Lower leg skin (tissue), 4 donors: ENCODE data around the gene ASPN. TPM values are rescaled to one million over a fixed set of nuclear protein-coding genes. Genes with fewer than 3 reads are reported as not detected.

ENCODE experiments used
- DNase-seq, 2 donors: peaks; one replicate each; pipeline ENCODE4 v3.0.0-alpha.2; 2019; ENCODE audit warnings: low spot score in 2 of 2
- H3K4me3 ChIP-seq: fragments of 200-600 bp; sonication (generic); 2 replicates; pipeline ENCODE4 v1.5.1; 2017; ENCODE audit warnings: mild to moderate bottlenecking, low read depth; ENCODE audit not compliant: poor library complexity, severe bottlenecking
- POLR2A ChIP-seq, 2 donors: fragments of 450-650 bp; IDR thresholded peaks; one replicate each; pipeline ENCODE4 v1.6.1; 2016 to 2017; ENCODE audit warnings: antibody characterized with exemption in 2 of 2, mild to moderate bottlenecking in 1 of 2, moderate library complexity in 1 of 2
- WGBS, 2 donors: methylation state at CpG; one replicate each; pipeline ENCODE4 v1.1.5; 2018; 5-methylcytosine and 5-hydroxymethylcytosine counted together
- intact Hi-C: fragments of 100-400 bp; cut with DNase I; formaldehyde crosslinking; loops from one replicate; pipeline ENCODE4 v1.15.0; 2023; ENCODE audit warnings: low total_unique reads
- total RNA-seq, 4 donors: library from RNA; depleted of rRNA; stranded (reverse); fragments of >200 nt; gene quantifications; one replicate each; pipeline ENCODE4 v1.1.0, GENCODE V29; 2016
- TF ChIP-seq, protein P1 (sequence below), 3 donors: fragments of 450-650 bp; IDR thresholded peaks; one replicate each; pipeline ENCODE4 v1.5.1; 2016; ENCODE audit warnings: antibody characterized with exemption in 3 of 3, mild to moderate bottlenecking in 3 of 3, moderate library complexity in 2 of 3

The ASPN gene
- total RNA-seq, 4 donors from 2014 or later: 3.0 to 9.1 (median 5.7) TPM

DNA sequence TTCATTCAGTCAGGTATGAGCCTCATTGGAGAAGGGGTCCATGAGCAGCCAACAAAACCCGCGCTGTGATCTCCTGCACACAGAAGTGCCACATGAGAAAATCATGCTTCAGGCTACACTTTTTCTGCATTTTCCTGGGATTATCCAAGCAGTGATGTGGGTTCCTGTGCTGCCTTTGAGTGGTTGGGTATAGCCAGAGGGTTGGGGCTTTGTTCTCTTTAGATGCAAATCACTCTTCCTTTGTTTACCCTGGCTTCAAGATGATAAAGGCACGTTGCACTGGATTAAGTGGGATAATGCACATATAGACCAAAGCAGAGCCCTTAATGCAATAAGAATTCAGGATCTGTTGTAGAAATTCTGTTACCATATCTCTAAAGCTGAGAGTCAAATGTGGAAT, 34.7 kb upstream of the ASPN start:
- WGBS, 2 donors: 81% methylated on average over 3 of the region's 3 CpGs
- no peak for DNase-seq
- TF ChIP-seq, protein P1, sequence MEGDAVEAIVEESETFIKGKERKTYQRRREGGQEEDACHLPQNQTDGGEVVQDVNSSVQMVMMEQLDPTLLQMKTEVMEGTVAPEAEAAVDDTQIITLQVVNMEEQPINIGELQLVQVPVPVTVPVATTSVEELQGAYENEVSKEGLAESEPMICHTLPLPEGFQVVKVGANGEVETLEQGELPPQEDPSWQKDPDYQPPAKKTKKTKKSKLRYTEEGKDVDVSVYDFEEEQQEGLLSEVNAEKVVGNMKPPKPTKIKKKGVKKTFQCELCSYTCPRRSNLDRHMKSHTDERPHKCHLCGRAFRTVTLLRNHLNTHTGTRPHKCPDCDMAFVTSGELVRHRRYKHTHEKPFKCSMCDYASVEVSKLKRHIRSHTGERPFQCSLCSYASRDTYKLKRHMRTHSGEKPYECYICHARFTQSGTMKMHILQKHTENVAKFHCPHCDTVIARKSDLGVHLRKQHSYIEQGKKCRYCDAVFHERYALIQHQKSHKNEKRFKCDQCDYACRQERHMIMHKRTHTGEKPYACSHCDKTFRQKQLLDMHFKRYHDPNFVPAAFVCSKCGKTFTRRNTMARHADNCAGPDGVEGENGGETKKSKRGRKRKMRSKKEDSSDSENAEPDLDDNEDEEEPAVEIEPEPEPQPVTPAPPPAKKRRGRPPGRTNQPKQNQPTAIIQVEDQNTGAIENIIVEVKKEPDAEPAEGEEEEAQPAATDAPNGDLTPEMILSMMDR (IDR thresholded peaks at IDR 0.05): no peak
- TF ChIP-seq POLR2A (IDR thresholded peaks at IDR 0.05): no peak
- no peak overlapping the region for H3K4me3 ChIP-seq
- intact Hi-C loops: no loop called here

- no peak for TF ChIP-seq POLR2A (IDR thresholded peaks at IDR 0.05)
- TF ChIP-seq, protein P1 (IDR thresholded peaks at IDR 0.05): no peak
- intact Hi-C loops: no loop called here
- WGBS, 2 donors: 82 to 83% methylated on average over 1 of the region's 1 CpG
- no peak overlapping the region for H3K4me3 ChIP-seq
- DNase-seq: no peak
Observed at GRCh38 chr9:92516521-92516920, 34.2 kb upstream of the ASPN start.

- TF ChIP-seq, protein P1 (IDR thresholded peaks at IDR 0.05): no peak
- no peak for TF ChIP-seq POLR2A (IDR thresholded peaks at IDR 0.05)
- 90 to 95% methylated on average over 10 of the region's 10 CpGs for WGBS, 2 donors
- DNase-seq: no peak
- intact Hi-C loops: no loop called here
- no peak overlapping the region for H3K4me3 ChIP-seq
Observed at GRCh38 chr9:92514635-92515034, 32.3 kb upstream of the ASPN start.

DNA sequence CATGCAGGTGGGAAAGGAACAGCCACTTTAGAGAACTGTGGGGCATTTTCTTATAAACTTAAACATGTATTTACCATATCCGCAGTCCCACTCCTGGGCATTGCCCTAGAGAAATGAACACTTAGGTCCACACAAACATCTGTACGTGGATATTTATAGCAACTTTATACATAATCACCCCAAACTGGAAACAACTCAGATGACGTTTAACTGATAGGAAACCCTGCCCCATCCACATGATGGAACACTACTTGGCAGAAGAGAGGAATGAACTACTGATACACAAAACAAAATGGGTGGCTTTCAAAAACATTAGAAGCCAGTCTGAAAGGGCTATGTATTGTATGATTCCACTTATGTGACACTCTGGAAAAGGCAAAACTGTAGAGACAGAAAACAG, 31.0 kb upstream of the ASPN start:
- TF ChIP-seq POLR2A (IDR thresholded peaks at IDR 0.05): no peak
- TF ChIP-seq, protein P1 (IDR thresholded peaks at IDR 0.05): no peak
- DNase-seq: no peak
- H3K4me3 ChIP-seq: no peak overlapping the region
- intact Hi-C loops: no loop called here
- WGBS, 2 donors: 70 to 74% methylated on average over 3 of the region's 3 CpGs

- intact Hi-C loops: no loop called here
- 65 to 90% methylated on average over 3 of the region's 3 CpGs for WGBS, 2 donors
- no peak for TF ChIP-seq POLR2A (IDR thresholded peaks at IDR 0.05)
- TF ChIP-seq, protein P1 (IDR thresholded peaks at IDR 0.05): no peak
- no peak for DNase-seq
- H3K4me3 ChIP-seq: no peak overlapping the region
Observed at GRCh38 chr9:92512622-92513021, 30.3 kb upstream of the ASPN start.

DNA sequence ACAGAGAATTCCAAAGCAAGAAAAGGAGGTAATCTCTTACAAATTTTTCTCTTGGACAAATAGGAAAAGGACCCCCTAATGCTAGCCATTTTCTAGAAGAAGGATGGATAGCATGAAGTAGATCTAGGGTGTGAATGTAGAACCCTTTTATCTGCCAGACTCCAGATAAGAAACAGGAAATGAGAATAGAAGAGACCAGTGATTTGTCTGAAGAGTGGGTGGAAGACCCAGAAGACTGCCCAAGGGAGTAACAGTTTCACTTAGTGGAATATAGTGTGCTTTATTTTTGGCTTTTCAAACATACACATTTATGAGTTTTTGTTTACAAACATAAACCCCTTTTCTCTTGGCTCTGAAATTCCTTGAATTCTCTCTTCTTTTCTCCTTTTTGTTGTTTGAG, 28.4 kb upstream of the ASPN start:
- DNase-seq: no peak
- H3K4me3 ChIP-seq: no peak overlapping the region
- TF ChIP-seq, protein P1 (IDR thresholded peaks at IDR 0.05): no peak
- intact Hi-C loops: no loop called here
